ENCODE data around the gene GHRH.

The GHRH gene

DNA sequence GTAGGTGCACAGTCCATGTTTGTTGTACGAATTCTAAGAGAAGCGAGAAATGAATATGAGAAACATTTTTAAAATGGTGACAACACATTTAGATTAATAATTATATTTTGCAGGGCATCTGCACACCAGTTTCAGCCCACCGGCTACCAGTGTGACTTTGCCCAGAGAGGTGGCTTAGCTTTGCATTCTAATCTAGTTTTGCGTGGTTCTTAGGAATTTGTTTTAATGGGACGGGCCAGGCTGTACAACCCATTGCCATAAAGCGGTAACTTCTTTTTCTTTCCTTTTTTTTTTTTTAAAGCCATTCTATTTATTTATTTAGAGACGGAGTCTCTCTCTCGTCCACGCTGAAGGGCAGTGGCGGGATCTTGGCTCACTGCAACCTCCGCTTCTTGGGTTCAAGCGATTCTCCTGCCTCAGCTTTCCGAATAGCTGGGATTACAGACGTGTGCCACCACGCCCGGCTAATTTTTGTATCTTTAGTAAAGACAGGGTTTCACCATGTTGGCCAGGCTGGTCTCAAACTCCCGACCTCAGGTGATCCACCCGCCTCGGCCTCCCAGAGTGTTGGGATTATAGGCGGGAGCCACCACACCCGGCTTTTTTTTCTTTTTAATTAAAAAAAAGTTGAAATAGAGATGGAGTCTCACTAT is 28.7 kb upstream of the GHRH start:
- DNase-seq (ENCODE audit: low spot score): no peak

DNA sequence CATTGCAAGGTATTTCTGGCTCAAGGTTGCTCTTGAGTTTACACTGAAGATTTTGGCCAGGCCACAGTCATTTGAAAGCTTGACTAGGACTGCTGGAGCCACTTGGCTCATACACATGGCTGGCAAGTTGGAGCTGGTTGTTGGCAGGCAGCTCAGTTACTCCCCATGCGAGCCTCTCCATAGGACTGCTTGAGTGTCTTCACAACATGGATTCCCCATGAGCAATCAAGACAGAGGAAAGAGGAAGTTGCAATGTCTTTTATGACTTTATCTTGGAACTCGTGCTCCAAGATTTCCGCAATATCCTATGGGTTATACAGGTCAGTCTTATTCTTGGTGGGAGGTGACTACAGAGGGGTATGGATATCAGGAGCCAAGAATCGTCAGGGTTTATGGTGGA is 26.5 kb upstream of the GHRH start:
- DNase-seq (ENCODE audit: low spot score): no peak

DNA sequence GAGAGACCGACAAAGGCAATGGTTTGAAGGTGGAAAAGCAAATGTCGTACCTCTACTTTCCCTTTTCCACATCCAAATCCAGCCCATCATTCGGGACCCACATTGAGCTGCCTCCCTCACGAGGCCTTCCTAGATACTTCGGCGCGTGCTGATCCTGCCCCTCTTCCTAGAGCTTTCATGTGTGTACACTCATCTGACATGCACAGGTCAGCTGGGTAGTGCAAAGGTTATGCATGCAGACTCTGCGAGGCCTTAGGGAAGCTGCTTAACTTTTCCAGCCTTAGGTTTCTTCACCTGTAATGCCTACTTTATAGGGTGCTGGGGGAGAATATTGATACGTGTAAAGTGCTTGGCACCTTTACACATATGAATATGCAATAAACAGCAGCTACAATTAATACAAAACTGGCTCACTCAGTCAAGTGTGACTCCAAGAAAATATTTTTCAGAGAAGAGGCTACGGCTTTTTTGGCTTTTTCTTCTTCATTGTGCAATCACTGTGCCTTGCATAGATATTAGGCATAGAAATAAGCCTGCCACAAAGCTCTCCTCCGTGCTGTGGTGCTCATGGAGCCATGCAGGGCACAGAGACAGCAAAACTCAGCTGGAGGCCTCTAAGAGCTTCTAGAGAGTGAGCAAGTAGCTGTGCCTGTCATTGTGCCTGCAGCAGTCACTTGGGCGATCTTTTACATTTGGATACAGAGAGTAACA is 24.2 kb upstream of the GHRH start:
- DNase-seq (ENCODE audit: low spot score): no peak

DNA sequence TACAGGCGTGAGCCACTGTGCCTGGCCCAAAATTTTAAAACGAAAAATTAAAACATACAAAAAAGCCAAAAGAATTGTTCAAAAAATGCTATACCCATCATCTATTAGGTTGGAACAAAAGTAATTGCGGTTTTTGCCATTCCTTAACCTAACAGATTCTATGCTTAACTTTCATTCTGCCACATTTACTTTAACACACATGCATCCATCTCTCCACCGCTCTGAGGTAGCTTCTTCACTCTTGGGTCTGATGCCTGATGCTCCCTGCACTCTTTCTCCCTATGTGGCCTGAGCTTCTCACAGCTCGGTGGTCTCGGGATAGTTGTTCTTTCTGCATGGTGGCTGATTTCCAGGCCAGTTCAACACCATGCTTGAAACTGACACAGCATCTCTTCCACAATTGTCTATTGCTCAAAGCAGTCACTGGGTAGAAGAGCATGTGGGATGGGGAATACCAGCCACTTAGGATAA is 23.1 kb upstream of the GHRH start:
- no peak for DNase-seq (ENCODE audit: low spot score)

DNA sequence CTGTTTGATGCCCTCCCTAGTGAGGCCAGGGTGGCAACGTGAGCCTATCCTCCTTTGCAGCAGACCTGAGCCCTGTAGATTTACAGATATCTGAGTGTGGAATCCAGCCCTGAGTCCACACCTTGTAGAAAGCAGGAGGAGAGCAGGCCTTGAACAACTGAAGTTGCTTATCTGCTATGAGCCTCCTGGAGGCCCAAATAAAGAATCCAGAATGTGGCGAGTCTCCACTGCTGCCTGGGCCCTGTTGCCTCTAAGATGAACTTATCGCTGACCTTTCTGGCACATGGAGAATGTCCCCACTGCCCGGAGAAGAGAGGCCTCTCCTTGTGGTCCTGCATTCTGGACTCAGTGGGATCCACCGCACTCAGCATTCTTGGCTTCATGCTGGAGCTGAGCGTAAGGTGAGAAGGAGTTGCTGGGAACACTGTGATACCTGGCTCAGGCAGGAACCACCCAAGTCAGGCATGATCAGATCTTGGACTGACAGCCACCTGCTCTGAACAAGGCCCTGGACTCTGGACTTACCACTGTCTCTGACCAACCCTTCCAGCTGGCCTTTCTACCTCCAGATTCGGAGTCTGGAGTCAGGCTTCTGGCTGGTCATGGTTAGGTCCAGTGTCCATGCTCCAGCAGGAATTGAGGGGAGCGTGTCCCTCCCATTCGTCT is 22.0 kb upstream of the GHRH start:
- no peak for DNase-seq (ENCODE audit: low spot score)

DNA sequence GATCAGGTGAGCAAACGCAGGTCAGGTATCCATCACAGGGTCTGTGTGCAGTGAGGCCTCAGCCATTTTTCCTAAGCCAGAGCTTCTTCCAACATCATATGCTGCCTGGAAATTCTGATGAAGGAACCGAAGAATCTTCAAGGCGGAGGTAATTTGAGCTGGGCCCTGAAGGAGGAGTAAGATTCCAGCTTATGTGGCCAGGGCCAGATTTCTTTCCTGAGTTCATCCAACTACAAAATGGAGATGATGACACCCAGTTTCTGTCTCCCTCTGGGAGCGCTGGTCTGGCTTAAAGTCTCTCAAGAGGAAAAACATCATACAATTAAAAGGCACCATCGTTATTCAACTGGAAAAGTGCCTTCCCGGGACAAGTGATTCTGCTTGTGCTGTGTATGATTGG is 20.9 kb upstream of the GHRH start:
- no peak for DNase-seq (ENCODE audit: low spot score)

DNA sequence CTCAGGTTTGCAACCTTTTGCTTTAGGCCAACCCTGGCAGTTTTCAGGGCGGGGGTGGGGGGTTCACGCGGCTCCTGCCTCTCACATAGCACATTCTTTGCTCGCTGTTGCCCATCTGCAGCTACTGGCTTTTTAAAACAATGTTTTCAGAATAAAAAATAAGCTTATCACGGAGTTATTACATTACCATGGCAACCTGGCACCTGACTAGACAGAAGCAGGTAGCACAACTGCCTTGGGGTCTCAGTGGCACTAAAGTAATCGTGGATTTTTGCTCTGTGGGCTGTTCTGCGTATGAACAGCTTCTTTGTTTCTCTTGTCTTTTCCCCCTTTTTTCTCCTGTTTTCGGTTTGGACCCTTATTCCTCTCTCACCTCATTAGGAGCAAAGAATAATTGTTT is 18.8 kb upstream of the GHRH start:
- no peak for DNase-seq (ENCODE audit: low spot score)

DNA sequence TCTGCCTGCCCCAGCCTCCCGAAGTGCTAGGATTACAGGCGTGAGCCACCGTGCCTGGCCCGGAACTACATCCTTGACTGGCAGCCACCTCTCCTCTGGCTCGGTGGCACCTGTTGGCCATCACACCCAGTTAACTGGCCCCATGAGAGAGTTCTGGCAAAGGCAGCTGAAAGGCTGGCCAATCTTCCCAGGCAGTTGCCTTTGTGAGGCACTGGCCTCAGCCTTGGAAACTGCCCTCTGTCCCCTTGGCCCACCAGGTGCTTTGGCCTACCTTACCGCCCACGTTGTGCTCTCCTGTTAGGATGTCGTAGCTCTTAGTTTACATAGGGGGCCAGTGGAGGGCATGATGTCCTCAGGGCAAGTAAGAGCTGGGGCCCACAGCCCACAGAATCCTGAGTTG is 18.2 kb upstream of the GHRH start:
- no peak for DNase-seq (ENCODE audit: low spot score)

DNA sequence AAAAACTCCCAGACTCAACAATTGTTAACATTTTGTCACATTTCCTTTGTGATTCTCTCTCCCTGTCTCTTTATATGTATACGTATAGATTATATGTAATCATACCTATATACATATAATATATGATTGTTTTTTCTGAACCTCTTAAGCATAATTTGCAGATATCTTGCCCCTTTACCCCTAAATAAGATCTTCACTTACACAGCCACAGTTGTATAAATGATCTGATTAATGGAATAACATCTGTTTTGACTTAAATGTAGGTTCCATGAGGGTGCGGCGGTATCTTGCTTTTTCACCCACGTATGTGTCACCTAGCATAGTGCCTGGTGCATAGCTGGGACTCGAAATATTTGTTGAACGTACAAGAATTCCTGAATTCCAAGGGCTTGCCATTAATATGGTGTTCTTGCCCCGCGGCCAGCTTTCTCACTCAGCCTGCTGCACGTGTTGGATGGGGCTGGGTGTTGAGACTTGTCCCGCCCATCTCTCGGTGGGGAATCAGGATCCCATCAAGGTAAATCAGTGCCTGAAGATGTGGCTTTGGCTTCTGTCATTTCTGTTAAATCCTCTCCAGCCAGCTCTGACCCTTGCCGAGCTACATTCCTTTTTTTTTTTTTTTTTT is 17.5 kb upstream of the GHRH start:
- DNase-seq (ENCODE audit: low spot score): no peak

DNA sequence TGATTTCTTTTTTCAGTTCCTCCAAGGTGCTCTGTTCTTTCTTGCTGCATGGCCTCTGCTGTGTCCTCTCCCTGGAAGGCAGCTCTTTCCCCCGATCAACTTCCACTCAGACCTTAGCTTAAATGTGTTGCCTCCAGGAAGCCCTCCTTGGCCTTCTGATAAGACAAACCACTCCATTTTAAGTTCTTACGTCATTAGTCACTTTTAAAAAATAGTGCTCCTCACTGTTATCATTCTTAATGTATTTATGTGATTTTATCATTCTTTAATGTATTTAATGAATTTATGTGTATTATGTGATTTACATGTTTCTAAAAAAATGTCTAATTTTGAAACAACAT is 15.6 kb upstream of the GHRH start:
- no peak for DNase-seq (ENCODE audit: low spot score)

DNA sequence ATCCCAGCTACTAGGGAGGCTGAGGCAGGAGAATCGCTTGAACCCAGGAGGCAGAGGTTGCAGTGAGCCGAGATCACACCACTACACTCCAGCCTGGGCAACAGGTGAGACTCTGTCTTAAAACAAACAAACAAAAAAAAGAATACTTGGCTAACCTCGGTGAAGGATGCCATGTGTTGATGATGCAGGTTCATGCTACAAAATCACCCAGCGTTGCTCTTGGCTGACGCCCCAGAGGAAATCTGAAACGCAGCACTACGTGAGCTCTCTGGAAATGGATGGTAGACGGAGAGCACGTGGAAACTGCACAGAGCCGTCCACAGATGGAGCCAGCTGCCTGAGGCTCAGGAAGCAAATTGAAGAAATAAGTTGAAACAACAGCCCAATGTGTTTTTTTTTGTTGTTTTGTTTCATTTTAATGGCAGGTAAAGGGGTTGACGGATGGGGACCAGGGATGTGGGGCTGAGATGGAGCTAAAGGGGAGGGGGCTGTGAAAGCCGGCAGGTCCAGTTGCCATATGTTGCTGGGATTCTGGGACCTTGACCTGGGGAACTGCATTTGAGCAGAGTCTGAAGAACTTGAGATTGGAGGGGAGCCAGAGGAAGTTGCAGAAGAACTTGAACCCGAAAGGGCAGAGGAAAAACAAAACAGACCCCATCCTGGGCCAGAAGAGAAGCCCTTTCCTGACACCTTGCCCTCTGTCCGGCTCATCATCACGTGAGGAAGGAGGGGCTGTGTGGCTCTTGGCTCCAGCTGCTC is 15.1 kb upstream of the GHRH start:
- DNase-seq (ENCODE audit: low spot score): no peak

DNA sequence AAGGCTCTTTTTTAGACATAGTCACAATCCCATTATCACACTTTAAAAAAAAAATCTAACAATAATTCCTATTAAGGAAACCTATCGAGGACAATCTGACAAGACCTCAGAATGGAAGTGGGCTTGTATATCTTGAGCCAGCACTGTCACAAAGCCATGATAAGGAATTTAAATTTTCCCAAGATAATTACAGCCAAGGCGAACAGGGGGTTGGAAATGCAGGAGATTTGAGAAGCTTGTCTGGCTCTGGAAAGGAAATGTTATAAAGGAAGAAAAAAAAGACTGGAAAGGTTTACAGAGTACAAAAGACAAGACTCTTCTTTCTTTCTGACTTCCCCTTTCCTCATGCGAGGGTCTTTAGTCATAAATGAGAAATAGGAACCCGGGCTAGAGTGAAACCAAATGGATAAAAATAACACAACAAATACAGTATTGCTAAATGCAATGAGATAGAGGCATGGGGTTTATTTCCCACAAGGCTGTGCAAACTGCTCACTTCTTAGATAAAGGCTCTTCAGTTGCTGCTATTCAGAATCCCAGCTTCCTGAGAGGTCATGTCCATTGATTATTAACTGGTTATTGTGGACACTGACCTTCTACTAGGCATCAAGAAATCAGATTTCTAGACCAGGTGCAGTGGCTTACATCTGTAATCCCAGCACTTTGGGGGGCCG is 13.4 kb upstream of the GHRH start:
- DNase-seq (ENCODE audit: low spot score): no peak

DNA sequence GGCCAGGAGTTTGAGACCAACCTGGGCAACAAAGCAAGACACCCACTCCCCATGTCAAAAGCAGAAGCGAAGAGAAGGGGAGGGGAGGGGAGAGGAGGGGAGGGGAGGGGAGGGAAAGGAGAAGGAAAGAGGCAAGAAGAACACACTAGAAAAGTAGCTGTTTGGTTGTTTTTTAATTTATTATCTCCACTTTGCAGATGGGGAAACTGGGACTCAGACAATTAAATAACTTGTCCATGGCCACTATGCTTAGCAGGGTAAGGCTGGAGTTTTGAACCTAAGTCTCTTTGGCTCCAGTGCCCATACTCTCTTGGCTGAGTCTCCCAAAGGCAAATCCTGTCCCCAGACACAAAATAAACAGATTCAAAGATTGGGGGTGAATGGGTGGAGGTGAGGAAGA is 12.4 kb upstream of the GHRH start:
- DNase-seq (ENCODE audit: low spot score): no peak

DNA sequence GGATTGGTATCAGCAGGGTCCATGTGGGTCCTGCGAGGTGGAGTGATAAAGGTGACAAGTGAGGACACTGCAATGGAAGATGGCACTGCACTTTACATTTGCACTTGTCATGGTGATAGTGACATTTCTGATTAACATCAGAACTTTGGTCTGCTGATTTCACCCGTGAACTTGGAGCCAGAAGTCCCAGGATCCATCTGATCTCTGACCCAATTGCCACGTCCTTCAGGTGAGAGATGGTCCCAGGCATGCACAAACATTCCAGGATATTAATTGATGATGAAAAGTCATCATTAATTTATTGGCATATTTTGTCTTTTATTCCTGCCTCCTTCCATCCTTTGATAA is 9.8 kb upstream of the GHRH start:
- DNase-seq (ENCODE audit: low spot score): no peak

DNA sequence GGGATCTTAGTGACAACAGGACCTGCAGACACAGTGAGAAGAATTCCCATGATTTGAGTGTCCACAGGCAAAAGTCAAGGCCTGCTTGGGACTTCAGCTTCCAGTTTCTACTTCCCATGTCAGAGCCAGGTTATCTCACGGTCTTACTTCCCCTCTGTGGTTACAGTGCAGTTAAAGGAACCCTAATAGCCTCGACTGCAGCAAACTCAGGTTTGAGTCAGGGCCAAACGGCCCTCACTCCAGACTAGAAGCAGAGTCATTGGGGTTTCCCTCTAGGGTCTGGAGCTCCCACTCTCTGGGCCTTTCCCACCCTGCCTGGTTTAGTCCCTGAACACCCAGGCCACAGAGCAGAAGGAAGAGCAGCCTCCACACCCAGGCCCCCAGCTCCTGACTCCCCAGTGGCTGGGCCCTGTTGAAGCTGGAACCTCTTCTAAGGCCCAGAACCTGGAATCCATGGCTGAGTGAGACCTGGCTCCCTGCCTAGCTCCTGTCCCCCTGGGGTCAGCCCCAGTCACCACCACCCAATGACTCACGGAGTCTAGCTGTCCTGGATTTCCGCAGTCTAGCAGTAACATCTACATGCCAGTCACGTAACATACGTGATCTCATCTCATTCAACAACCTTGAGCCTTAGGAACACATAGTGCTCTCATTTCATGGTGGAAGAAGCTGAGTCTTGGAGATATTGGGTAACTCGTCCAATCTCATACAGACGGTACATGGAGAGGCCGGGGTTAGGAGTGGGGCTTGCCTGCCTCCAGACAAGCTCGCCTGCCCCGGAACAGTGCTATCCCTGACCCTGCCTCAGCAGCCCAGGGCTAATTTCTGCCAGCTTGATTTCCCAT is 9.2 kb upstream of the GHRH start:
- no peak for DNase-seq (ENCODE audit: low spot score)

DNA sequence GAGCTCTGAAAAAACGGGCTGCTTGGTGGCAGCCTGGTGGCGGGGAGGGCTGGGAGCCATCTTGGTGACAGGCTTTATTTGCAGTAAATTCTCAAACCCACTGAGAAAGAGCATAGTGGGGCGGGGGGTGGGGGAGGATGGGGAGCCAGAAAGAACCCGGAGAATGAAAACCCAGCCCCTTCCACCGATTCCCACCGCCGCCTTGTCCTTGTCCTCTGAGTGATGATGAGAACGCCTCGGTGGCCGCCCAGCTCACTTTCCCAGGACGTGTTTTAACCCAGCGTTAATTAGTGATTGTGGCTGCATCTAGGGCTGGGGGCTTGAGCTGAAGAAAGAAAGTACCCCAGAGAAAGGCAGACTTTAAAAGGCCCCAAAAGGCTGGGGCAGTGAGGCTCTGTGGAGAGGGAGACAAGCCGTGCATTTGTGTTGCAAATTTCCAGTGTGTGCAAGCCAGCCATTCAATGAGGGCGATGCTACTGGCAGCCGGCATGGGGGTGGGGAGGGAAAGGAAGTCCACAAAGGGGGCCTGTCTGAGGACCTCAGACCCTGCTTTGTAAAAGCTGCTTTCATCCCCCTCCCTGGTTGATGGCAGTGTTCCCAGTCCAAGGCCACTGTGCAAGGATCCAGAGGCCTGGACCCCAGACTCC is 6.2 kb upstream of the GHRH start:
- DNase-seq (ENCODE audit: low spot score): no peak

DNA sequence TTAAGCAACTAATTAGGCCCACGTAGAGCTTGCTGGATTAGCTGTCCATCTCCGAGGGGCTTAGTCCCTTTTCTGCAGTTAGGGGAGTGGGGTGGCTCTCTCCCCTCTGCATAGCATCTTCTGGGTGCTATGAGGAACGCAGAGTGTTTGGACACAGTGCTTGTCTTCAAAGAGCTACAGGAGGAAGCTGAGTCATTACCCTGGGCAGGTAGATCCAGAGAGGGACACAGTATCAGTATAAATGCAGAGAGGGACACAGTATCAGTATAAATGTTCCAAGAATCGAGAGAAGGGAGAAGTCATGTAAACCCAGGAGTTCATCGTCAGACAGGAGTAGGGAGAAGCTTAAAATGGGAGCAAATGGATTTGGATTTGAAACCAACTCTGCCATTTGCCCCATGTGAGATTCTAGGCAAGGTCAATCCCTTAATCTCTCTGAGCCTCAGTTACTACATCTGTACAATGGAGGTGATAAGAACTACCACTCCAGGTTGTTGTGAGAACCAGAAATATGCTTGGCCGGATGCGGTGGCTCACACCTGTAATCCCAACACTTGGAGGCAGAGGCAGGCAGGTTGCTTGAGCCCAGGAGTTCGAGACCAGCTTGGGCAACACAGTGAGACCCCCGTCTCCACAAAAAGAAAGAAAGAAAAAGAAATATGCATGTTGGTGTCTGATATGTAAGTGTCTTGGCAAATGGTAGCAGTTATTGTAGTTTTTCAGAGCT is 5.5 kb upstream of the GHRH start:
- DNase-seq (ENCODE audit: low spot score): no peak

DNA sequence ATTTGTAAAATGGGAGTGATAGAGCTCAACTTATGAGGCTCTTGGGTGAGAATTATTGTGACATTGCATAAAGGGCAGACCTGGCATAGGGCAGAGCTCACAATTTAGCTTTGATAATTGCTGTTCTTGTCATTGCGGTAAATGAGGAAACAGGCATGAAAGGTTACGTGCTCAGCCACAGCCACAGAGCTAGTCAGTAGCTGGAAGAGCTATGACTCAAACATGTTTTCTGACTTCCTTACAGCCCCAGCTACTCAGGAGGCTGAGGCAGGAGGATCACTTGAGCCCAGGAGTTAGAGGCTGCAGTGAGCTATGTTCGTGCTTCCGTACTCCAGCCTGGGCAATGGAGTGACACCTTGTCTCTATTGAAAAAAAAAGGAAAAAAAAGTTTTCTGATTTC is 3.5 kb upstream of the GHRH start:
- DNase-seq (ENCODE audit: low spot score): no peak

DNA sequence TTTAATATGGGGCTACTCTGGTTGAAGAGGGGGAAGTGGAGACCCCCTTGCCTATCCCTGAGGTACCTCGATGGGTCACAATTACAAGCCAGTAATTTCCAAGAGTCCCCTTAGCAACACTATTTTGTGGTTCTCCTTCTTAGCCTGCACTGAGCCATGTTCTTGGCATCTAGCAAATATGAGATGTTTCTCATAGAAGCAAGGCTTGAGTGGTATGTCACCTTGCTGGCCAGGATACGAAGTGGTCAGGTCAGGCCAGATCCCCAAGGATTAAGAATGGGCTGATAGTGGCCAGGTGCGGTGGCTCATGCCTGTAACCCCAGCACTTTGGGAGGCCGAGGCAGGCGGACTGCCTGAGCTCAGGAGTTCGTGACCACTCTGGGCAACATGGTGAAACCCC is 2.1 kb upstream of the GHRH start:
- DNase-seq (ENCODE audit: low spot score): no peak

DNA sequence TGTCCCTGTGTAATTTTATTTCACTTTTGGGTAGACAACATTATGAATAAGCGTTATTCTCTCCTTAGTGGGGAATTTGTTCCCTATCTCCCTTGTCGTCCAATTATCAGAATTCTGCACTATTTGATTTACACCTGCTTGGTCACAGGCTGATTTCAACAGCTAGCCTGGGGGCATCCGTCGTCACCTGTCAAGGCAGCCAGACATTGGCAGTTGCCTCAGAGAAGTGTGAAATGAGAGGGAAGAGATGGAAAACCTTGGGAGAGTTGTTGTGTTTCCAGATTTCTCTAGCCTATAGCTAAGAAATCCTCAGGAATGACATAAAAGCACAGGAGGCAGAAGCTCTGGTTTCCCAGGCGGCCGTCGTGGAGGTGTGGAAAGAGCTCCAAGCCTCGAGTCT is 891 bp upstream of the GHRH start:
- DNase-seq (ENCODE audit: low spot score): no peak

Data from HuH-7 (cell line).